GM18508 (cell line): ENCODE results near the gene GPC5.
A peak's percentile ranks its signal among the peaks of the same experiment; 100 is the strongest.
"Not testable (repeated sequence)": the region's sequence is repeated elsewhere in the genome, so short reads cannot be mapped to it uniquely, and the experiment has no call there.

Experiments used
- ATAC-seq: cut with Tn5 transposase; IDR thresholded peaks from one replicate; pipeline ENCODE4 v1.9.1; 2021; ENCODE audit warnings: moderate number of reproducible peaks; ENCODE audit not compliant: insufficient read depth, unreplicated experiment

GPC5 gene

DNA sequence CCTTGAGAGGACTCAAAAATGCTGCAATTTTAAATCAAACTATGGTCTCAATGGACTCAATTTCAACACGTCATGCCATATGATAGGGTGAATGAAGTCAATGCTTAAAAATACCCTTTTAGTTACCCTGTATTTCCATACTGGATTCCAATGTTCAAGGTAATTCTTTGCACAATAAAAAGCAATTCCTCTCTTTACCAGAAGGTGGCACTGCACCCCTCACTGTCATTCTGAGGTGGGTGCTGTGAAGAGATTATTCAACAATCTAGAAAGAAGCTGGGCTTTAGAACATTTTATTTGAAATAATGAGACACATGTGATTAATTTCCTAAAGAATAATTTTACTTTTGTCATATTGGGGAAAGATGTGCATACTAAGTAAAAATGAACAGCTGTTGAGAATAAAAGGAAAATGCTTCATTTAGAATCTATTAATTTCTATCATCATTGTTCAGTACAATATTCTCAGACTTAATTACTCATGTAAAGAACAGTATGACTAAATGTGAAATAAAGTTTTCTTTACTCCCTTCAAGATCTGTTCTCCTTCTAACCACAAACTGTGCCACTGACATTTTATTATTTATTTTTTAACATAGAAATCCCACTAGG lies 789.1 kb downstream of the GPC5 start:
- peak; percentile 70 for ATAC-seq

- ATAC-seq = no peak
Measured at GRCh38 chr13:92188574-92188973, 790.2 kb downstream of the GPC5 start.

- ATAC-seq = no peak
Measured at GRCh38 chr13:92196591-92197256, 798.3 kb downstream of the GPC5 start.

- no peak for ATAC-seq
Measured at GRCh38 chr13:92197669-92198068, 799.2 kb downstream of the GPC5 start.

DNA sequence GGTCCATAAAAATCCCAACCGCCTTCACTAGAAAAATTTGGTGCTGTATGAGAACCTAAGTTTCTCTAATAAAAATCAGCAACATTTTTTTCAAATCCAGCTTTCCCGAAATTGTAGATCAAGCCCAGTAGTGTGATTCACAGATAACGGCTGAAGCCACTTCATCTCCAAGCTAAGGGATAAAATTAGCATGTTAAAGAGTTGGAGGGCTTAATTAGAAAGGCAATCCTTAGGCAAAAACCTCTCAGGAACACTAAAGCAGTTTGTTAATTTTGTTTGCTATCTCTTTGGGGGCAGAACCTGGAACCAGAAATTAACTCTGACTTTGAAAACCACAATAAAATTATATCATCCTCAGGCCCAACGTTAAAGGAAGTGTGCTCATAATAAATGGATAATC lies 820.2 kb downstream of the GPC5 start:
- ATAC-seq = no peak

- ATAC-seq = no peak
Measured at GRCh38 chr13:92221916-92222315, 823.5 kb downstream of the GPC5 start.

DNA sequence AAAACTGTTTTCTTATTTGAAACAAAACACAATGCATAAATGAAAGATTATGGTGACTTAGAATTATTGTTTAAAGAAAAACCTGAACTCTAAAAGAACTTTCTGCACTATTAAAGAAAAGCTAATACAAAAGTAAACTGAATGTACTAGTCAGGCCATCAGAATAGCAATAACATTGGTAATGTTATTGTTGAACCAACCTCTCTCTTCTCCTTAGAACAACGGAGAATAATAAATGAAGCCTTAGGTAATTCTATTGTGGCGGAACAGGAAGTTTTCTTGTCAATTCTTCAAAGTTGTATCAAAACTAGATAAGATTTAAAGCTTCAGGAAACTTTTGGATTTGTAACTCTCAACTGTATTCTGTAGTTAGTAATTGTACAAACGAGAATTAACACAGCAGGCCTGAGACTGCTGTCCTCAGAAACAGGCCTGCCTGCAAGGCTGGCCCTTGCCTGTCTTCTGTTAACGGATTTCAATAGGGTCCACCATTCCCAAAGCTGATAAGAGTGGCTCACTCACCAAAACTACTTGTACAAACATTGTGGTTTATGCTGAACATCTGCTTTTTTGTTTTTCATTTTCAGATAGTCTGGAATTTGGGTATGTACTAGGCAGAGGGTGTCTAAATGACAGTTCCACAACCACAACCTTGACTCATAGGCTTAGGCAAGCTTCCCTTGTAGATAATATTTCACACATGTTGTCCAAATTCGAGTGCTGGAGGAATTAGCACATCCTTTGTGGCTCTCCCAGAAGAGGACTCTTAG lies 825.8 kb downstream of the GPC5 start:
- no peak for ATAC-seq

DNA sequence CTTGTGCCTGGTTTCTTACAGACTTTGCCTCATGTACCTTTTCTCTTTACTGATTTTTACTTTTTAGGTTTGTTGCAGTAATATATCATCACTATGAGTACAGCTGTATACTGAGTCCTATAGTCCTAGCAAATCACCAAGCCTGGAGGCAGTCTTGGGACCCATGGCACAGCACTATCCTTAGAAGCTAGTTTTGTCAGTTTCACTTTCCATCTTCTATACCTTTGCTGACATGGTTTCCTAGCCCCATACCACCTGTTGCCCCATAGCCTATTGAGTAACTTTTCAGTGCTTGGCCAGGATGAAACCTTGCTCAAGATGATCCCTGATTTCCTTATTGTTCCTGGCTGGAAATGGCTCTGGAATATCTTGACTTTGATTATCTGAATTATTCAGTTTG lies 826.4 kb downstream of the GPC5 start:
- ATAC-seq = no peak

DNA sequence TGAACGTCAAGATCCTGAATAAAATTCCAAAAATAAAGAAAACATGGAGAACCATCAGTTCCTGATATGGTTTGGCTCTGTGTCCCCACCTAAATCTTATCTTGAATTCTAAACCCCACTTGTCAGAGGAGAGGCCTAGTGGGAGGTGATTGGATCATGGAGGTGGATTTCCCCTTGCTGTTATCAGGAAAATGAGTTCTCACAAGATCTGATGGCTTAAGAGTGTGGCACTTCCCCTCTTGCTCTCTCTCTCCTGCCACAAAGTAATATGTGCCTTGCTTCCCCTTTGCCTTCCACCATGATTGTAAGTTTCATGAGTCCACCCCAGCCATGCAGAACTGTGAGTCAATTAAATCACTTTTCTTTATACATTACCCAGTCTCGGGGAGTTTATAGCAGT lies 827.4 kb downstream of the GPC5 start:
- no peak for ATAC-seq

GRCh38 chr13:92232871-92233270 lies 834.5 kb downstream of the GPC5 start:
- ATAC-seq = no peak

DNA sequence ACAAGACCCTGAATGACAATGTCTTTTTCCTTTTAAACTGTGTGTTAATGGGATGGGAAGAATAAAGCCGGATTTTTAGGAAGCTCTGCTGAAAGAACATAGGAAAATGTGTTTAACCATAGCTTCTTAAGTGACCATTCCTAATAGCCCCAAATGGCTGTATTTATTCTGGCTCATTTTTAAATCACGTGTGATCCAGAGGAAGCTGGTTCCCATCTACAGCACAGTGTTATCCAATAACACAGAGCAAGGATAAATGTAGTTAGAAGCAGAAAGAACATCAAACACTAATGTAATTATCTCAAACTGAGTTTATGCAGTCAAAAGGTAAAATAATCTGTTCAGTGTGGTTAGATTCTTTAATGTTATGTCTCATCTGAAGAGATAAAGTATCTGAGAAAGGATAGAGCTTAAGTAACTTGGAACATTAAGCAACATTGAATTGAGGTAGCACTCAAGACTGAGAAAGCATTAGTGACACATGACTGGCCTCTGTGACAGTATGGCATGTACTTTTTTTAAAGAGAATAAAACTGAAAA lies 853.3 kb downstream of the GPC5 start:
- ATAC-seq = no peak

- ATAC-seq = no peak
Measured at GRCh38 chr13:92255526-92255925, 857.1 kb downstream of the GPC5 start.

DNA sequence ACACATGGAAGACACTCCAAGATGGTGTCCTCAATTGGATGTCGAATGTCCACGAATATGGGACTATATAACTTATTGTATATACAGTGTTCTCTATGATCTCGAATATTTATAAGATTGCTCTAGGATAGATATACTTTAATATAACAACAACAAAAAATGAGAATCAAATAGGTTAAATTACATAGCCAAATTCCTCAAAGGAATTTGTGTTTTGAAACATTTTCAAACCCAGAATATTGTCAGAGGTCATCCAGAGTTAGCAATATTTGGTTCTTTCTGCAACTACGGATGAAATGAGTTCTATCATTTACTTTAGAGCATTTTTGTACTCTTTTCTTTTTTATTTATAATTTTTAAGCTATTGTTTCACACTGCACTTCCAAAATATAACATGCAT lies 857.8 kb downstream of the GPC5 start:
- no peak for ATAC-seq

- ATAC-seq = no peak
Measured at GRCh38 chr13:92259046-92259445, 860.6 kb downstream of the GPC5 start.

GRCh38 chr13:92259523-92259922 lies 861.1 kb downstream of the GPC5 start:
- ATAC-seq = no peak

DNA sequence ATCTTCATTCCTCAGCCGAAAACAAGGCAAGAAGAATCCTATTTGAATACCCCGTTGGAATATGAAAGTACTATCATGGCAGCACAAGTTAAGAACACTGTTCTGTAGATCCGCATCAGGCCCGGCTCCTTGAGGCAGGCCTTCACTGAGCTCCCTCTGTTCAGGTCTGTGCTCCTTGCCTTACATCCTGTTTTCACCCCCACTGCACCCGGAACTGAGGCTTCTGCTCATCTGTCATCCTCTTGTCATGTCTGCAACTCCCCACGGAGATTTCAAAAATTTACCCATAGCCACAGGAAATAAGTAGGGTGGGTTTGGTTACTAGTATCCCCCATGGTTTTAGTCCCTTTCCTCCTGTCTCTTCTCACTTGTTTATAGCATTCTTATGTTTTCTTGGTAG lies 861.9 kb downstream of the GPC5 start:
- no peak for ATAC-seq

- no peak for ATAC-seq
Measured at GRCh38 chr13:92262100-92262788, 863.8 kb downstream of the GPC5 start.

DNA sequence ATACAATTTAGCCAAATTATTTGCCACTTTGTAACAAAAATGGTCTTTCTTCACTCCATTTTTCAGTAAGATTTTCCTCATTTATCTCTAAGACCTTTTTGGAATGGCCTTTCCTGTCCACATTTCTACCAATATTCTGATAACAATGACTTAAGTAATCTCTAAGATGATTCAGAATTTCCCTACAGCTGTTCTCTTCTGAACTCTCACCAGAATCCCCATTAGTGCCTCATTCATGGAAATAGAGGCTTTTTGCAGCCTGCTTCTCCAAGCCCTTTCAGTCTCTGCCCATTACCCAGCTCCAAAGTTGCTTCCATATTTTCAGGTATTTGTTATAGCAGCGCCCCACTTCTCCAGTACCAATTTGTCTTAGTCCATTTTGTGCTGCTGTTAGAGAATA lies 867.0 kb downstream of the GPC5 start:
- no peak for ATAC-seq

DNA sequence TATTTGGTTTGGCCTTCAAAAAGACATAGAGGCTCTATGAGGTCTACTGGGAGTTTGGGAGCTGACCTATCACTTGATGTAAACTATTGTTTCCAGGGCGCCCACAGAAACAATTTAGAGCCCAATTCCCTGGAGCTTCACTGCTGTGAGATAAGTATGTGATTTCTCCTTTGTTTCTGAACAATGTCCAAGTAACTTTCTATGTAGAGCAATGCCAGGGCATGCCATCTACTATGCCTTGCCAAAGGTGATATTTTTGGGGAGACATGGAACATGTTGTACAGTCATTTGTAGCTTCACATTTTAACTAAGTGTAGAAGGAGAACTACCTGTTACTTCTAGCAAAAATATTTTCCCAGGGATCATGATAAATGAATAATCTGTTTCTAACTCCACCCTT lies 872.6 kb downstream of the GPC5 start:
- ATAC-seq = no peak

- no peak for ATAC-seq
Measured at GRCh38 chr13:92272177-92272576, 873.8 kb downstream of the GPC5 start.

DNA sequence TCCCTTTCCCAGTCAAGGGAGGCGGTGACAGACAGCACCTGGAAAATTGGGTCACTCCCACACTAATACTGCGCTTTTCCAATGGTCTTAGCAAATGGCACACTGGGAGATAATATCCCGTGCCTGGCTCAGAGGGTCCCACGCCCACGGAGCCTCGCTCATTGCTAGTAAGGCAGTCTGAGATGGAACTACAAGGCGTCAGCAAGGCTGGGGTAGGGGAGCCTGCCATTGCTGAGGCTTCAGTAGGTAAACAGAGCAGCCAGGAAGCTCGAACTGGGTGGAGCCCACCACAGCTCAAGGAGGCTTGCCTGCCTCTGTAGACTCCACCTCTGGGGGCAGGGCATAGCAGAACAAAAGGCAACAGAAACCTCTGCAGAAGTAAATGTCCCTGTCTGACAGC lies 882.6 kb downstream of the GPC5 start:
- ATAC-seq = not testable (repeated sequence)
